Kidney (tissue), 14 donors: ENCODE data around the gene AP5M1. TPM values are rescaled to one million over a fixed set of nuclear protein-coding genes. Genes with fewer than 3 reads are reported as not detected.

Experiments
- DNase-seq, 5 donors: peaks; one replicate each; pipeline ENCODE4 v3.0.0-alpha.2; 2013 to 2020
- FAIRE-seq: peaks from 2 replicates; lab custom pipeline; 2012; peaks lifted over from hg19 to GRCh38; lab: Jason Lieb, UNC
- H3K27ac ChIP-seq, 2 donors: one replicate each; pipeline ENCODE4 v1.7.0; 2013; ENCODE audit warnings: low read depth in 2 of 2, low read length in 2 of 2, inconsistent platforms in 1 of 2
- H3K27me3 ChIP-seq: one replicate; pipeline ENCODE4 v1.7.1; 2013; ENCODE audit warnings: low read length, inconsistent platforms; ENCODE audit not compliant: control insufficient read depth, insufficient read depth
- H3K36me3 ChIP-seq, 3 donors: one replicate each; pipeline versions ENCODE4 v1.7.0 to v1.7.1; 2013; ENCODE audit warnings: low read length in 3 of 3, control low read depth in 1 of 3, inconsistent platforms in 1 of 3; ENCODE audit not compliant: insufficient read depth in 3 of 3, control insufficient read depth in 2 of 3
- H3K4me1 ChIP-seq, 3 donors: one replicate each; pipeline versions ENCODE4 v1.7.0 to v1.7.1; 2013; ENCODE audit warnings: low read length in 3 of 3, inconsistent platforms in 1 of 3, low read depth in 1 of 3; ENCODE audit not compliant: control insufficient read depth in 2 of 3, insufficient read depth in 2 of 3
- H3K4me3 ChIP-seq, 3 donors: one replicate each; pipeline versions ENCODE4 v1.7.0 to v1.8.1; 2013; ENCODE audit warnings: low read length in 3 of 3, control low read depth in 1 of 3, inconsistent platforms in 1 of 3
- H3K9ac ChIP-seq, 3 donors: one replicate each; pipeline versions ENCODE4 v1.7.0 to v1.7.1; 2013; ENCODE audit warnings: low read length in 3 of 3, control low read depth in 1 of 3, inconsistent platforms in 1 of 3
- H3K9me3 ChIP-seq, 3 donors: one replicate each; pipeline versions ENCODE4 v1.7.0 to v1.7.1; 2013; ENCODE audit warnings: low read length in 3 of 3, control low read depth in 1 of 3, inconsistent platforms in 1 of 3; ENCODE audit not compliant: control insufficient read depth in 2 of 3, insufficient read depth in 1 of 3
- CTCF ChIP-seq: IDR thresholded peaks from 3 replicates; pipeline ENCODE4 v1.5.1; 2012; ENCODE audit warnings: mild to moderate bottlenecking, moderate library complexity, borderline replicate concordance; ENCODE audit not compliant: insufficient read depth; ENCODE audit errors: extremely low read depth
- intact Hi-C: fragments of 100-400 bp; cut with DNase I; formaldehyde crosslinking; loops from one replicate; pipeline ENCODE4 v1.11.1; 2022
- polyA plus RNA-seq: library from polyadenylated mRNA; stranded (reverse); fragments of 350-450 nt; fragmentation: Illumina TruSeq; extraction: RNeasy Lipid Tissue Mini Kit (QIAGEN cat#74804); gene quantifications from one replicate; pipeline ENCODE4 v1.2.3, GENCODE V29; 2014; ENCODE audit warnings: low read depth, low replicate concordance; ENCODE audit not compliant: insufficient read depth
- total RNA-seq: library from RNA; stranded (reverse); fragmentation: NEBNext Ultra II Directional; extraction: Animal tissue kit (Norgen Biotek cat#: 25700); gene quantifications from one replicate; pipeline ENCODE4 v1.2.1, GENCODE V29; 2021
- donor health status: control.
- donor health status: control.
- donor health status: control.
- donor health status: control.
- donor health status: control.
- donor health status: DM: yes; HTN: yes; CAD: no.
- donor health status: Normal renal cell carcinoma (clear cell type).

Gene AP5M1
- total and polyA plus RNA-seq, 2 donors from 2014 or later, result 18.3 to 49.4 TPM

GRCh38 chr14:57314396-57315089, 45.8 kb downstream of the AP5M1 start:
- DNase-seq (no peak), FAIRE-seq (no peak)
- intact Hi-C loops, result no loop called here
- no peak overlapping the region for H3K9ac ChIP-seq
- no peaks in the 10 kb centered on the region for H3K4me1 ChIP-seq
- no peak for TF ChIP-seq CTCF
- no peak overlapping the region for H3K27ac ChIP-seq
- no peaks in the 10 kb centered on the region for H3K36me3 ChIP-seq
- no peaks in the 10 kb centered on the region for H3K27me3 ChIP-seq
- no peak overlapping the region for H3K4me3 ChIP-seq
- H3K9me3 ChIP-seq, result no peaks in the 10 kb centered on the region

- peak; percentile 70 to 92 (median 75) for DNase-seq
- Histone ChIP-seq H3K9ac (no peak overlapping the region), H3K4me1 (no peaks in the 10 kb centered on the region), H3K36me3 (no peaks in the 10 kb centered on the region), H3K27ac (no peak overlapping the region), H3K4me3 (no peak overlapping the region), H3K9me3 (no peaks in the 10 kb centered on the region), H3K27me3 (no peaks in the 10 kb centered on the region)
- intact Hi-C loops, result no loop called here
- peak; percentile 74 for TF ChIP-seq CTCF
- peak; percentile 94 for FAIRE-seq
These were observed 48.6 kb downstream of the AP5M1 start for GRCh38 chr14:57317248-57317833.

GRCh38 chr14:57319636-57320192, 50.9 kb downstream of the AP5M1 start:
- TF ChIP-seq CTCF, result no peak

More at GRCh38 chr14:57319636-57320192, 50.9 kb downstream of the AP5M1 start:
- no peak for FAIRE-seq
- Histone ChIP-seq H3K27me3 (no peaks in the 10 kb centered on the region), H3K4me1 (no peaks in the 10 kb centered on the region), H3K36me3 (no peaks in the 10 kb centered on the region), H3K9me3 (no peaks in the 10 kb centered on the region), H3K4me3 (no peak overlapping the region), H3K27ac (no peak overlapping the region), H3K9ac (no peak overlapping the region)
- no peak for DNase-seq
- intact Hi-C loops, result no loop called here
